Natural killer cell (primary cell): ENCODE measurements around the gene SERTAD1. TPM values are rescaled to one million over a fixed set of nuclear protein-coding genes. Genes with fewer than 3 reads are reported as not detected.

Source experiments
- ATAC-seq, 3 donors: fragments of 150-1000 bp in 2 of 3; fragments of 200-7000 bp in 1 of 3; cut with Tn5 transposase; 1 replicate in 1 of 3; 2 replicates in 2 of 3; pipeline ENCODE4 v1.10.0; 2021; ENCODE audit warnings: mild to moderate bottlenecking in 2 of 3, moderate library complexity in 2 of 3
- DNase-seq, 2 donors: peaks; one replicate each; pipeline versions ENCODE4 v3.0.0 to v3.0.0-alpha.2; 2013 to 2021; ENCODE audit warnings: mixed read lengths in 1 of 2
- H3K27ac ChIP-seq: one replicate; pipeline ENCODE4 v1.5.1; 2013; ENCODE audit warnings: mild to moderate bottlenecking, low read length
- H3K27me3 ChIP-seq: one replicate; pipeline ENCODE4 v1.6.1; 2013; ENCODE audit warnings: low read length; ENCODE audit not compliant: control insufficient read depth, insufficient read depth
- H3K36me3 ChIP-seq: one replicate; pipeline ENCODE4 v1.6.1; 2013; ENCODE audit warnings: low read length; ENCODE audit not compliant: control insufficient read depth, insufficient read depth
- H3K4me1 ChIP-seq: one replicate; pipeline ENCODE4 v1.6.1; 2013; ENCODE audit warnings: low read length; ENCODE audit not compliant: control insufficient read depth, insufficient read depth
- H3K4me3 ChIP-seq: one replicate; pipeline ENCODE4 v1.5.1; 2013; ENCODE audit warnings: low read length
- H3K9me3 ChIP-seq: one replicate; pipeline ENCODE4 v1.6.1; 2013; ENCODE audit warnings: low read length; ENCODE audit not compliant: control insufficient read depth, insufficient read depth
- H3K27ac Mint-ChIP-seq, 2 donors: one replicate each; pipeline ENCODE4 v1.8.0; 2022; ENCODE audit warnings: mild to moderate bottlenecking in 2 of 2, mixed read lengths in 2 of 2, moderate library complexity in 1 of 2
- H3K27me3 Mint-ChIP-seq, 2 donors: one replicate each; pipeline ENCODE4 v1.8.0; 2022; ENCODE audit warnings: low read depth in 2 of 2, mixed read lengths in 2 of 2
- H3K36me3 Mint-ChIP-seq: one replicate; pipeline ENCODE4 v1.8.0; 2022; ENCODE audit warnings: mixed read lengths
- H3K4me1 Mint-ChIP-seq, 2 donors: one replicate each; pipeline ENCODE4 v1.8.0; 2022; ENCODE audit warnings: mixed read lengths in 2 of 2
- H3K4me3 Mint-ChIP-seq: one replicate; pipeline ENCODE4 v1.8.0; 2022; ENCODE audit warnings: mild to moderate bottlenecking, moderate library complexity, mixed read lengths
- H3K9me3 Mint-ChIP-seq, 2 donors: one replicate each; pipeline ENCODE4 v1.8.0; 2022; ENCODE audit warnings: mixed read lengths in 2 of 2
- WGBS: methylation state at CpG from one replicate; pipeline ENCODE4 v1.1.7; 2013; ENCODE audit warnings: missing lambda C conversion rate; ENCODE audit not compliant: insufficient coverage; 5-methylcytosine and 5-hydroxymethylcytosine counted together
- intact Hi-C: fragments of 100-400 bp; cut with micrococcal nuclease; formaldehyde crosslinking; loops from one replicate; pipeline ENCODE4 v1.14.2; 2022
- total RNA-seq, 4 donors: library from RNA; stranded (reverse); fragments of 120-200 nt in 1 of 4; gene quantifications; one replicate each; pipeline versions ENCODE4 v1.2.3 to v1.2.4, GENCODE V29; 2013 to 2022
- TF ChIP-seq, protein P1 (sequence below): fragments of 200-600 bp; IDR thresholded peaks from one replicate; pipeline ENCODE4 v1.8.0; 2022; ENCODE audit warnings: antibody characterized with exemption

Gene SERTAD1
- total RNA-seq, 3 donors from 2014 or later (not counting 1 experiment from before 2014, with no cell fraction given): 31.2 to 53.5 (median 38.7) TPM

DNA sequence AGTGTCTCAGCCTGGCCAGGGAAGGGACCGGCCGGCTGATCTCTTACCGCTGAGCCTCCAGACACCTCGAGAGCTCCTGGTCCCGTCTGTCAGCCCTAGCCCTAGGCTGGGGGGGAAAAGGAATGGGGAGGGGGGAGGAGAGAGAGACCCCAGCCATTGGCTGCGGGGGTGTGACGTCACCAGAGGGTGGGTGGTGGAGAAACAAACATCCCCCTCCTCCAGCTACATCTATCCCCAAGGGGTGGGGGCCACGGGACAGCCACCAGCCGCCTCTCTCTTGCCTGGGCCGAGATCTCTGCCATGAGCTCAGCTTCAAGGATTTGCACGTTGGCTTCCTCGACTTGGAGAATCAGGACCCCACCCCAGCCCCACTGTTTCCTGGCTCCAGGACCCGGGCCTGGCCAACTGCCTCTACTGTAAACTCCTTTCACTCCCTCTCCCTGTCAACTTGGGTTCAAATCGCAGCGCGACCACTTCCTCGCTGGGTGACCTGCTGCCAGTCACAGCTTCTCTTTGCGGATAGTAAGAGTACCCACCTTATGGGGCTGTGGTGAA, 12.4 kb downstream of the SERTAD1 start, which contains the start of gene PRX:
TSS of gene PRX (minus strand) at position 88 of the 555 bp plus-strand sequence. CDS start 5,446 bp downstream, outside the sequence.
- ATAC-seq (peak; percentile 47 to 66 (median 56)), DNase-seq (peak in 1 of 2 donors; percentile 8)
- H3K27me3 Mint-ChIP-seq: peaks cover 0 to 3% of the 10 kb centered on the region in 2 donors
- Histone ChIP-seq H3K4me1 (peaks cover 57% of the 10 kb centered on the region), H3K9me3 (no peaks in the 10 kb centered on the region), H3K27me3 (no peaks in the 10 kb centered on the region), H3K27ac (no peak within 1 kb of the TSS), H3K4me3 (no peak within 1 kb of the TSS), H3K36me3 (no peaks in the 10 kb centered on the region)
- H3K27ac Mint-ChIP-seq: peak within 1 kb of the TSS in 1 of 2 donors; percentile 43
- WGBS: 43% methylated on average over 16 of the region's 18 CpGs
- intact Hi-C loops: no loop called here
- H3K4me3 Mint-ChIP-seq: peak within 1 kb of the TSS; percentile 41
- TF ChIP-seq, protein P1, sequence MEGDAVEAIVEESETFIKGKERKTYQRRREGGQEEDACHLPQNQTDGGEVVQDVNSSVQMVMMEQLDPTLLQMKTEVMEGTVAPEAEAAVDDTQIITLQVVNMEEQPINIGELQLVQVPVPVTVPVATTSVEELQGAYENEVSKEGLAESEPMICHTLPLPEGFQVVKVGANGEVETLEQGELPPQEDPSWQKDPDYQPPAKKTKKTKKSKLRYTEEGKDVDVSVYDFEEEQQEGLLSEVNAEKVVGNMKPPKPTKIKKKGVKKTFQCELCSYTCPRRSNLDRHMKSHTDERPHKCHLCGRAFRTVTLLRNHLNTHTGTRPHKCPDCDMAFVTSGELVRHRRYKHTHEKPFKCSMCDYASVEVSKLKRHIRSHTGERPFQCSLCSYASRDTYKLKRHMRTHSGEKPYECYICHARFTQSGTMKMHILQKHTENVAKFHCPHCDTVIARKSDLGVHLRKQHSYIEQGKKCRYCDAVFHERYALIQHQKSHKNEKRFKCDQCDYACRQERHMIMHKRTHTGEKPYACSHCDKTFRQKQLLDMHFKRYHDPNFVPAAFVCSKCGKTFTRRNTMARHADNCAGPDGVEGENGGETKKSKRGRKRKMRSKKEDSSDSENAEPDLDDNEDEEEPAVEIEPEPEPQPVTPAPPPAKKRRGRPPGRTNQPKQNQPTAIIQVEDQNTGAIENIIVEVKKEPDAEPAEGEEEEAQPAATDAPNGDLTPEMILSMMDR: no peak
- H3K4me1 Mint-ChIP-seq: peaks cover 29 to 41% of the 10 kb centered on the region in 2 donors
- no peaks in the 10 kb centered on the region for H3K36me3 Mint-ChIP-seq
- no peaks in the 10 kb centered on the region for H3K9me3 Mint-ChIP-seq

DNA sequence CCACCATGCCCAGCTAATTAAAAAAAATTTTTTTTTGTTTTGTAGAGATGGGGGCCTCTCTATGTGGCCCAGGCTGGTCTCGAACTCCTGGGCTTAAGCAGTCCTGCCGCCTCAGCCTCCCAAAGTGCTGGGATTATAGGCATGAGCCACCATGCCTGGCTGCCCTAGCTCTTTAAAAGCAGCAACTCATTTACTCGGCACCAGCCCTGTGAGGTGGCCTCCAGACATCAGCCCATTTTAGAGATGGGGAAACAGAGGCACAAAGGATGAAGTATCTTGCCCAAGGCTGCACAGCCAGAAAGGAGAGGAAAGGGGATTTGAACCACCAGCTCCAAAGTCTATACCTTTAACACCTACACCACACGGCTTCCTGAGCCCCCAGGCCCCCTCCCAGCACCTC, 12.9 kb downstream of the SERTAD1 start:
- H3K27ac Mint-ChIP-seq: peak overlapping the region in 1 of 2 donors; percentile 43
- no peaks in the 10 kb centered on the region for H3K36me3 Mint-ChIP-seq
- Histone ChIP-seq H3K4me1 (peaks cover 62% of the 10 kb centered on the region), H3K4me3 (no peak overlapping the region), H3K9me3 (no peaks in the 10 kb centered on the region), H3K27ac (no peak overlapping the region), H3K36me3 (no peaks in the 10 kb centered on the region), H3K27me3 (no peaks in the 10 kb centered on the region)
- no peak for ATAC-seq
- no peak overlapping the region for H3K4me3 Mint-ChIP-seq
- intact Hi-C loops: no loop called here
- WGBS: 91% methylated on average over 4 of the region's 4 CpGs
- H3K4me1 Mint-ChIP-seq: peaks cover 26 to 40% of the 10 kb centered on the region in 2 donors
- no peak for DNase-seq
- TF ChIP-seq, protein P1: no peak
- peaks cover 0 to 3% of the 10 kb centered on the region in 2 donors for H3K27me3 Mint-ChIP-seq
- no peaks in the 10 kb centered on the region for H3K9me3 Mint-ChIP-seq

DNA sequence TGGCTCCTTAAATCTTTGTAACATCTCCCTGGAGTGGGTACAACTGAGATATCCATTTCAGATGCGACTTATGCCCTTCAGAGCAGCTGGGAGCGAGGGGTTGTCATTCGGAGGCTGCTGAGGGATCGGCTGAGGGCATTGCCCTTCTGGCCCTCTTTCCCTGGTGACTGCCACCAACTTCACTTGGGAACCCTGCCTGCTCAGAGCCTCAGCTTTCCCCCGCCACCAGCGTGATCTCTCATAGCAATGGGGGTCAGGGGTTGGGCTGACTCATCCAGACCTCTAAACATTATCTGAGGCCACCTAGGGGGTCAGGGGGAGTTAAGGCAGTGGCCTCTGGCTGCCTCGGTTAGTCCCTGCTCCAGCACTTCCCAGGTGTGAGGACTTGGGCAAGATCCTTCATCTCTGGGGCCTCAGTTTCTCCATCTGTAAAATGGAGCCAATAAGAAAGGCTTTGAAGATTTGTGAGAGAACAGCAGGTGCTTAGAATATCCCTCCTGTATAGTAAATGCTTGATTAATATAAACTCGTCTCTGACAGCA, 13.8 kb downstream of the SERTAD1 start:
- DNase-seq (no peak), ATAC-seq (no peak)
- H3K27ac ChIP-seq: no peak overlapping the region
- H3K36me3 ChIP-seq: no peaks in the 10 kb centered on the region
- H3K27ac Mint-ChIP-seq: no peak overlapping the region
- no peak overlapping the region for H3K4me3 Mint-ChIP-seq
- TF ChIP-seq, protein P1: no peak
- H3K4me3 ChIP-seq: no peak overlapping the region
- no peaks in the 10 kb centered on the region for H3K27me3 ChIP-seq
- H3K9me3 ChIP-seq: no peaks in the 10 kb centered on the region
- peaks cover 23 to 37% of the 10 kb centered on the region in 2 donors for H3K4me1 Mint-ChIP-seq
- peaks cover 57% of the 10 kb centered on the region for H3K4me1 ChIP-seq
- intact Hi-C loops: no loop called here
- no peaks in the 10 kb centered on the region for H3K36me3 Mint-ChIP-seq
- WGBS: 91% methylated on average over 7 of the region's 8 CpGs
- H3K27me3 Mint-ChIP-seq: peaks cover 0 to 3% of the 10 kb centered on the region in 2 donors
- H3K9me3 Mint-ChIP-seq: no peaks in the 10 kb centered on the region
